HG03108 (cell line): ENCODE data around the gene DCAF15.

Experiments used
- ATAC-seq: cut with Tn5 transposase; IDR thresholded peaks from one replicate; pipeline ENCODE4 v1.9.1; 2021; ENCODE audit warnings: moderate library complexity; ENCODE audit not compliant: unreplicated experiment

The DCAF15 gene

GRCh38 chr19:13930402-13930801, 21.9 kb upstream of the DCAF15 start:
- ATAC-seq: no peak

DNA sequence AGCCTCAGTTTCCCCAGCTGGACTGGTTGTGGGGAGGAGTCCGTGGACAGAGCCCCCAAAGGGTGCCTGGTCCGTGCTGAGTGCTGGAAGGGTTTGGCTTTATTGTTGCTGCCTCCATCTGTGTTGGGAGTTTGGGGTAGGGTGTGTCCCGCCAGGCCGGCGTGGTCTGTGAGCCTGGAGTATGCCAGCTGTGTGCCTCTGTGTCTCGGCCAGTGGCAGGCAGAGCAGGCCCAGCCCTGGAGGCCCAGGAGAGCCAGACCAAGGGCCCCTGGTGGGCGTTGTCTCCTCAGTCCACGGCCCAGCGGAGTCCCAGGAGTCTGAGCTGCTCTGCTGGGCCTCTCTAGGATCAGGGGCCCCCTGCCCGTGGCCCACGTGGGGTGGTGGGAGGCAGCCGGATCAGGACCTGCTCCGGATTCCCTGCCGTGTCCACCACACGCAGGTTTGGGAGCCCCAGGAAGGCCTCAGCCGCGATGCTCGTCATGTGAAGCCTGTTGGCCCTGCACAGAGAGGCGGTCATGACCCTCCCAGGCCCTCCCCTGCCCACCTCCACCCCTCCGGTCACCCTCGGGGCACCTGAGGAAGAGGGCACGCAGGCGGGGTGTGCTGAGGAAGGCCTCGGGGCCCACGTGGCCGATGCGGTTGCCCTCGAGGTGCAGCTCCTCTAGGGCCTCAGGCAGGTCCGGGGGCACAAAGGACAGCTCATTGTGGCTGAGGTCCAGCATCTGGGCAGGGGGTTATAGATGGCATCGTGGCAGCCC, 20.7 kb upstream of the DCAF15 start:
- no peak for ATAC-seq

GRCh38 chr19:13932149-13932637, 20.1 kb upstream of the DCAF15 start:
- ATAC-seq: no peak

DNA sequence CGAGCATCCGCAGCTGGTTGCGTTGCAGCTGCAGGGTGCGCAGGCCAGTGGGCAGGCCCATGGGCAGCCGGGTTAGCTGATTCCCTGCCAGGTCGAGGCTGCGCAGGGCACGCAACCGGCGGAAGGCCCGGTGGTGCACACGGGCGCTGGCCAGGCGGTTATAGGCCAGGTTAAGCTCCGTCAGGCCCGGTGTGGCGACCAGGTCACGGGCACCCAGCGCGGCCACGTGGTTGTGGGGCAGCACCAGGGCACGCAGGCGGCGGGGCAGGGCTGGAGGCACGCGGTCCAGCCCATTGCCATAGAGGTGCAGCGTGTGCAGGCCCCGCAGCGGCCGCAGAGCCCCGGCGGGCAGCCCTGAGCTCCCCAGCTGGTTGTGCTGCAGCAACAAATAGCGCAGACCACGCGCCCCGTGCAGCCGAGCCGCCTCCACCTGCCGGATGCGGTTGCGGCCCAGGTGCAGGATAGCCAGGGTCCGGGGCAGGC, 19.4 kb upstream of the DCAF15 start:
- no peak for ATAC-seq

- no peak for ATAC-seq
Measured at GRCh38 chr19:13934785-13935109, 17.6 kb upstream of the DCAF15 start.

DNA sequence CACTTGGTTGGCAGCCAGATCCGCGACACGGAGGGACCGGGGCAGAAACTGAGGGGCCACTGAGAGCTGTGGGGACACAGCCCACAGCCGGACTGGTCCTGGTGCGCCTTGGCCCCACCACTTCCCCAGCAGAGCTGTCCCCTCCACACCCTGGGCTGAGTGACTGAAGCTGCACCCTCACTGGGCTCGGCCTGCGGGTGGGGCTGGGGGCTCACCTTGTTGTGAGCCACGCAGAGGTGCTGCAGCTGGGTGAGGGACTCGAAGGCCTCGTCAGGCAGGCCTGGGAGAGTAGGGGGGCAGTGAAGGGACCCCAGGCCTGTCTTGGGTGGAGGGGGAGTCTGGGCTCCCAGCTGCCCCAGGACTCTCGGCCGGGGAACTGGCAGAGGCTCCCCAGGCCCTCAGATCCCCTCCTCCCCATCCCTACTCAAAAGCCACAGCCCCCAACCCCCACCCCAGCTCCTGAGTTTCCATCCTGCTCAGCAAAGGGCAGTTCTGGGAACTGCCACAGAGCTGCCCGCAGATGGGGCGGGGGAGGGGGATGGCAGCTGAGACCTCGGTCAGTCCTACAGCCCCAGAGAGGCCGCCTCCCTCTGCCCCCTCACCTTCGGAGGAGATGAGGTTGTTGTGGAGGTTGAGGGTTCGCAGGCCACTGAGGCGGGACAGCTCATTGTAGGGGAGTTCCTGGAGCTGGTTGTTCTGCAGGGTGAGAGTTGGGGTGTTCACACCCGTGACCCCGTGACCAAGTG, 16.4 kb upstream of the DCAF15 start:
- no peak for ATAC-seq

DNA sequence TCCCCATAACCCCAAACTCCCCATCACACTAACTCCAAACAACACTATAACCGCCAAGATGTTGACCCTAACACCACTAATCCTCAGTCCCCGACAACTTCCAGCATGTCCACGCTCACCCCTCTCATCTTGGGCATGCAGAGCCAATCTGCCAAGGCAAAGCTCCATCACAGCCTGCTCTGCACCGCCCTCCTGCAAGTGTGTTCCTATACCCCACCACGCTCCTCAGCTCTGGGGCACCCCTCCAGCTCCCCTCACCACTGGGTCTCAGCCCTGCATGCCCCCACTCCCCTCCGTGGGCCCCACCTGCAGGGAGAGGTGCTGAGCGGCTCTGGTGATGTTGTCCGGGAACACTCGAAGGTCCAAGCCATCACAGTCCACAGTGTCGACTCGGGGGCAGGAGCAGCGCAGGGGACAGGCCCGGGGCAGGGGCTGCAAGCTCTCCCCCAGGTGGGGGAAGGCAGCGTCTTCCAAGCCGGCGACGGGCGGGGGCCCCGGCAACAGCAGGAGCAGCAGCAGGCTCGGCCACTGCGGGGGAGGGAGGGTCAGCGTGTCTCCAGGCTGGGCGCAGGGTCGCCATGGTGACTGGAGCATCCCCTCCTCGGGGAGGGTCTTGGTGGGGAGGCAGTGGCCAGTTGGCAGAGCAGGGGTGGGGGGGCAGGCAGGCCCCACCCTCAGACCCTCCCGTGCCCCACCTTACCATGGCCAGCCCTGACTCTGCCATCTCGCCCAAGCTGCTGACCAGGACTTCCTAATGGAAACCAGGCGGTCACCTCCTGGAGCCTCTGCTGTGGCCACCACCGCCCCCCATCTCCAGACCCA, 14.6 kb upstream of the DCAF15 start:
- ATAC-seq: no peak

DNA sequence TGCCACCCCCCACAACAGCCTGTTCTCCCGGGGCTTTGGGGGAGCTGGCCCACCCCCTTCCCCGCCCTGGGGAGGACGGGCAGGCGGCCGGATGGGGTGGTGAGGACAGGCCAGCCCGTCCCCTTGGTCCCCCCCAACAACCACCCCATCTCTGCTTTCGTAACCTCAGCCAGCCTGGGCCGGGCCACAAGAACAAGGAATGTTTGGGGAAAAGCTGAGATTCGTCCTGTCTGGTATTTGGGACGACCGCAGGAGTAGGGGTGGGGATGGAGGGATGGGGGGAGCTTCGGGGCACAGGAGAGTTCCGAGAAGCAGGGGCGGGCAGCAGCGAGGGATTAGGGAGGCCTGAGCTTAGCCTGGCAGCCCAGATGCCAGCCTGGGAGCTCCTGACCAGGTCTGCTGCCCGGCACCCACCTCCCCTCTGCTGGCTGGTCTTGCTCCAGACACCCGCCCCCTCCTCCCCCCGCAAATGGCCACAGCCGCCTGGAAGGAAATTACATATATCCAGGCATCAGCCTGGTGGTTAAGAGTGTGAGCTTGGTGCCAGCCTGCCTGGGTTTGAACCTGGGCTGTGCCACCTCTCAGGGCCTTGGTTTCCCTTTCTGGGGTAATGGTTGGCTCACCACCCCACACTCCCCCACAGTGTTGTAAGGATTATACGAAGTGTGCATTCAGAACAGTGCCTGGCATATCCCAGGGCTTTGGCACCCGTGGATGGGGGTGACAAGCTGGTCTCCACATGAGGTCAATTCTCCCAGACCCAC, 13.8 kb upstream of the DCAF15 start, which contains the start of gene PODNL1:
Gene PODNL1 (minus strand): TSS at position 117 of the 764 bp plus-strand sequence. CDS start 236 bp downstream, outside the sequence.
- ATAC-seq: no peak

DNA sequence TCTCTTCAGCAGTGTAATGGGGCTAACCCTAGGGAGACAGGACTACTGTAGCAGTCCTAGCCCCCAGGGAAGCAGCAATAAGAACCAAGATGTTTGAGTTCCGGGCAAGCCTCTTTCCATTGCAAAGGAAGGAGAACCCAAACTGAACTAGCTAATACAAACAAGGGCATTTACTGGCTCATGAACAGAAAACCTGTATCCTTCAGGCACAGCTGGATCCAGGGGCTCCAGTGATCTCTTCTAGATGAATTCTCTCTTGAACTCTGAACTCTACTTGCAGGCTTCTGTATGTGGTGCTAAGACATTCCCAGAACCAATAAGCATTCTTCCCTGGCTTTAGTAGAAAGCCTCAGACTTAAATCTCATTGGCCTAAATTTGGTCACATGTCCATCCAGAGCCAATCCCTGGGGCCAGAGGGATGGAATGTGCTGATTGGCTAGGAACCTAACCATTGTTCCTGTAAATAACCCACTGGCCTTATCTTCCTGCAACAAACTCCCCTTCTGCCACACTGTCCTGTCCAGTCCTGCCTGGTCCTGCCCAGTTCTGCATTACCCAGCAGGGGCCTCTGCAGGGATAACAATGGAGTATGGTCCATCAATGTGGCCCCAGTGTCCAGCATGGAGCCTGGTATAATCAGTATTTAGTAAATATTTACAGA, 10.2 kb upstream of the DCAF15 start:
- no peak for ATAC-seq

DNA sequence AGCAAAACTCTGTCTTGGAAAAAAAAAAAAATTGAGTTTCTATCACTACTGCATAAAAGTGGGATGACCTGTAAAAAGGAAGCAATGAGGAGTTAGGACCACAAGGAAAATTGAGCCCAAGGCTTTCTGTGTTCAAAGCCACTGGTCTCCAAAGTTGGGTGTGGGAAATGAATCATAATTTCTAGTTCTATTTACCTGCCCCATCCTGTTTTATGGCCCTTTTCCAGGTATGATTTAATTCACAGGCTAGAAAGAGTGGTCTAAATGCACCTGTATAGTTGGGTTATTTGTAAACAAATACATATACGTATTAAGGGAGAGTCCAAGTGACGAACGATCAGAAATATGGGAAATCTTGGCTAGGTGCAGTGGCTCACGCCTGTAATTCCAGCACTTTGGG, 5.9 kb upstream of the DCAF15 start:
- no peak for ATAC-seq

GRCh38 chr19:13951043-13951442, 1.3 kb upstream of the DCAF15 start:
- no peak for ATAC-seq

DNA sequence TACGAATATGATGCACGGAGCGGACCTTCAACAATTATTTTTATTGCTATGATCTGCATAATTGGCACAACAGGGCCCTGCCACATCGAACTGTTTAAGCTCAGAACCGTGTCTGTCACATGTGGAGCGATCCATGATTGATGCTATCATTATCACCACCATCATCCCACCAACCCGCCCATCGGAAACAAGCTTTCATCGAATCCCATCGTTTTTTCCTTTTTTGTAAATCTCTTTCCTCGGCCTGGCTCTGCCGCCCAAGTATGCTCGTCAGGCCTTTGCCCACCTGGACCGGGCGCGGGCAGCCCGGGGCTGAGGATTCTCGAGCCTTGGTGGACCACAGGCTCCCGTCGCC, 533 bp upstream of the DCAF15 start:
- peak; percentile 1 for ATAC-seq

- ATAC-seq: no peak
Measured at GRCh38 chr19:13952931-13953531, 722 bp downstream of the DCAF15 start.

DNA sequence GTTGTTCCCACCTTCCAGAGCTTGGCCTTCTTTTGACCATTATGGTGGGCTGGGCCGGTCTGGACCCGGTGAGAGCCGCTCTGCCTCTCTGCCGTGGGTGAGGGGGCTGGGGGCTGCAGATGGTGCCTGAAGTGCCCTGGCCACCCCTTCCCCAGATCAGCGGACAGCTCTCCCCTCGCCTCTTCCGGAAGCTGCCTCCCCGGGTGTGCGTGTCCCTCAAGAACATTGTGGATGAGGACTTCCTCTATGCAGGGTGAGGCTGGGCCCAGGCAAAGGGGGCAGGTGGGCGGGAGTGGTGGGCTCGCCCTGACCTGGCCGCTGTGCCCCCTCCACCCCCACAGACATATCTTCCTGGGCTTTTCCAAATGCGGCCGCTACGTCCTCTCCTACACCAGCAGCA, 1.9 kb downstream of the DCAF15 start:
- no peak for ATAC-seq

- no peak for ATAC-seq
Measured at GRCh38 chr19:13955662-13956364, 3.5 kb downstream of the DCAF15 start.

DNA sequence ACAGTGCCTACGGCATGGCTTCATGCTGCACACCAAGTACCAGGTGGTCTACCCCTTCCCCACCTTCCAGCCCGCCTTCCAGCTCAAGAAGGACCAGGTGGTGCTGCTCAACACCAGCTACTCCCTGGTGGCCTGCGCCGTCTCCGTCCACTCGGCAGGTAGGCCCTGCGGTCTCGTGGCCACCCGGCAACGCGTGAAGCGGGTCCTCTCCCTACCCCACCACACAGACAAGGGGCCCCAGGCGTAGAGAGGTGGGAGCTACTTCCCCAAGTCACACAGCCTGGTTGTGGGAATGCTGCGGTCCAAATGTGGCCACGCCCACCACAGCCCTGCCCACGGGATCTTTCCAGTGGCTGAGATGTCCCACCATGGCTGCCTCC, 4.0 kb downstream of the DCAF15 start:
- ATAC-seq: no peak

GRCh38 chr19:13957051-13957450, 4.7 kb downstream of the DCAF15 start:
- no peak for ATAC-seq

DNA sequence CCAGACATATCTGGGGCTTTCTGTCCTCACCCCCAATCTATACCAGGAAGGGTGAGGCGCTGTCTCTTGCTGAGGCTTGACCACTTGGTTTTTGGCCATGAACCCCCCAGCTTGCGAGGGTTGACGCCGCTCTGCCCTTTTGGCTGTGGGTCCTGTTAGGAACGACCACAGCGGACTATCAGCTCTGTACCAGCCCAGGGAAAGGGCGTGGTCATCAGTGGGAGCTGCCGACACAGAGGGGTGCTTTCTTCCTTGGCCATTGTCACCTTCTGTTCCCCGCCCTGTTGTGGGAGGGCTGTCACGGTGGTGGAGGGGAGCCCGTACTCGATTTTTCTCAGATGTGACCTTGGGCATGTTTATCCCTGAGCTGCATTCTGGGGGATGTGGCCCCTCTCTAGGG, 5.7 kb downstream of the DCAF15 start:
- no peak for ATAC-seq
